ENCODE data around the gene S100A13. TPM values are rescaled to one million over a fixed set of nuclear protein-coding genes. Genes with fewer than 3 reads are reported as not detected.

The S100A13 gene
- total RNA-seq, 2 donors from 2014 or later, result 114 to 314 TPM

DNA sequence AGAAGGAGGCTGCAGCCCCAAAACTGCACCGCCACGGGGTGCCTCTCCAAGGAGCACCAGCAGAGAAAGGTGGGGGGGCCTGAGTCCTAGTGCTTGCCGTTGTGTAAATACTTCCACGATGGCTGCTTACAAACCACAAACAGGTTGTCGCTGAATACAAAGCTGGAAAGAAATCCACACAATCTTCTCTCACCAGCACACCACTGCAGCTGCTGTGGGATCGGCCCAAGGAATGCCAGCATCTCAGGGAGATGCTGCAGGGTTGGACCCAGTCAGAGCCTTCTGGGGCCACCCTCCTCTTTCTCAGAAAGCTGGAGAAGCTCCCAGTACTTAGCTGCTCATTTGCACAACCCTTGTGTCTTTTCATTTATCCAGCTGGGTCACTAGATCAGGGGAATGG, 8.1 kb downstream of the S100A13 start:
- H3K4me1 ChIP-seq, result peaks cover 0 to 33% of the 10 kb centered on the region in 2 donors
- DNase-seq (ENCODE audit: low spot score), result no peak
- no peaks in the 10 kb centered on the region for H3K9me3 ChIP-seq
- H3K27me3 ChIP-seq, result no peaks in the 10 kb centered on the region
- H3K4me3 ChIP-seq, result no peak overlapping the region
- TF ChIP-seq, protein P1, sequence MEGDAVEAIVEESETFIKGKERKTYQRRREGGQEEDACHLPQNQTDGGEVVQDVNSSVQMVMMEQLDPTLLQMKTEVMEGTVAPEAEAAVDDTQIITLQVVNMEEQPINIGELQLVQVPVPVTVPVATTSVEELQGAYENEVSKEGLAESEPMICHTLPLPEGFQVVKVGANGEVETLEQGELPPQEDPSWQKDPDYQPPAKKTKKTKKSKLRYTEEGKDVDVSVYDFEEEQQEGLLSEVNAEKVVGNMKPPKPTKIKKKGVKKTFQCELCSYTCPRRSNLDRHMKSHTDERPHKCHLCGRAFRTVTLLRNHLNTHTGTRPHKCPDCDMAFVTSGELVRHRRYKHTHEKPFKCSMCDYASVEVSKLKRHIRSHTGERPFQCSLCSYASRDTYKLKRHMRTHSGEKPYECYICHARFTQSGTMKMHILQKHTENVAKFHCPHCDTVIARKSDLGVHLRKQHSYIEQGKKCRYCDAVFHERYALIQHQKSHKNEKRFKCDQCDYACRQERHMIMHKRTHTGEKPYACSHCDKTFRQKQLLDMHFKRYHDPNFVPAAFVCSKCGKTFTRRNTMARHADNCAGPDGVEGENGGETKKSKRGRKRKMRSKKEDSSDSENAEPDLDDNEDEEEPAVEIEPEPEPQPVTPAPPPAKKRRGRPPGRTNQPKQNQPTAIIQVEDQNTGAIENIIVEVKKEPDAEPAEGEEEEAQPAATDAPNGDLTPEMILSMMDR (IDR thresholded peaks at IDR 0.05), result no peak
- peaks cover 41% of the 10 kb centered on the region for H3K36me3 ChIP-seq
- H3K27ac ChIP-seq, result no peak overlapping the region

DNA sequence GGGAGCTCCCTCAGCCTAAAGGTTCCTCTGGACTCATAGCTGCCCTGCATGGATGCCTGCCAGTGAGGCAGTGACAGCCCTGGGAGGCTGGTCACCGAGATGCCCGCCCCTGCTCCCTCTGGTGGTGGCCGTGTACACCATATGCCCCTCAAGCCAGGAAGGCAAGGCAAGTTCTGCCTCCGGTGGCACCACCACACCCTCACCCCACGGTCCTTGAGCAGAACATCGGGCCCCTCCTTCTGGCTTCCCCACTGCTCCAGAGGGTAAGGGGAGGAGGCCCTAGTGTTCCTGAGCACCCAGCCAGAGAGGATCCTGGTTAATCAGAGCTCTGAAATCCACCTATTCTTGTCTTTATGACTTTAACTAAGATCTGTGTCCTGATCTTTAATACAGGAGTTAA, 9.6 kb downstream of the S100A13 start:
- TF ChIP-seq, protein P1 (IDR thresholded peaks at IDR 0.05), result peak; percentile 67 to 78
- H3K27ac ChIP-seq, result peak overlapping the region; percentile 68 to 70
- DNase-seq (ENCODE audit: low spot score), result peak; percentile 92

DNA sequence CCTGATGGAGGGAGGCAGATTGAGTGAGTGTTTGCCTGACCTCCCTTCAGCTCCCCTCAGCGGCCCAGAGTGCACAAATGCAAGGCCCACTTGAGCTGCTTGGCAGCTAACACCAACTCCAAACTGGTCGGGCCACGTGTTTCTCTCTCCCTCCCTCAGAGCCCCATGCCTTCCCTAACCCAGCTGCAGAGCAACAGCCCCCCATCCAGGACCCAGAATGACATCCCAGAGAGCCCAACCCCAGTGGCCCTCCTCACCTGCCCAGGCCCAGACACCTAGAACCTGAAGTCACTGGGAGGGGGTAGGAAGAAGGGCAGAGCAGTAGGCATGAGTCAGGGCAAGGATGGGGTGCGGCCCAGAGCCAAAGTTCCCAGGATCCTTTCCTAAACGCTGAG, 10.4 kb downstream of the S100A13 start:
- H3K36me3 ChIP-seq, result peaks cover 23% of the 10 kb centered on the region
- H3K4me1 ChIP-seq, result peaks cover 0 to 34% of the 10 kb centered on the region in 2 donors
- TF ChIP-seq, protein P1 (IDR thresholded peaks at IDR 0.05), result no peak
- no peaks in the 10 kb centered on the region for H3K9me3 ChIP-seq
- no peaks in the 10 kb centered on the region for H3K27me3 ChIP-seq
- no peak overlapping the region for H3K4me3 ChIP-seq
- no peak for DNase-seq (ENCODE audit: low spot score)
- H3K27ac ChIP-seq, result peak overlapping the region; percentile 68 to 70

More for the DNA sequence above, 9.6 kb downstream of the S100A13 start:
- Histone ChIP-seq H3K27me3 (no peaks in the 10 kb centered on the region), H3K36me3 (peaks cover 30% of the 10 kb centered on the region), H3K4me1 (peaks cover 0 to 34% of the 10 kb centered on the region in 2 donors), H3K9me3 (no peaks in the 10 kb centered on the region), H3K4me3 (no peak overlapping the region)

DNA sequence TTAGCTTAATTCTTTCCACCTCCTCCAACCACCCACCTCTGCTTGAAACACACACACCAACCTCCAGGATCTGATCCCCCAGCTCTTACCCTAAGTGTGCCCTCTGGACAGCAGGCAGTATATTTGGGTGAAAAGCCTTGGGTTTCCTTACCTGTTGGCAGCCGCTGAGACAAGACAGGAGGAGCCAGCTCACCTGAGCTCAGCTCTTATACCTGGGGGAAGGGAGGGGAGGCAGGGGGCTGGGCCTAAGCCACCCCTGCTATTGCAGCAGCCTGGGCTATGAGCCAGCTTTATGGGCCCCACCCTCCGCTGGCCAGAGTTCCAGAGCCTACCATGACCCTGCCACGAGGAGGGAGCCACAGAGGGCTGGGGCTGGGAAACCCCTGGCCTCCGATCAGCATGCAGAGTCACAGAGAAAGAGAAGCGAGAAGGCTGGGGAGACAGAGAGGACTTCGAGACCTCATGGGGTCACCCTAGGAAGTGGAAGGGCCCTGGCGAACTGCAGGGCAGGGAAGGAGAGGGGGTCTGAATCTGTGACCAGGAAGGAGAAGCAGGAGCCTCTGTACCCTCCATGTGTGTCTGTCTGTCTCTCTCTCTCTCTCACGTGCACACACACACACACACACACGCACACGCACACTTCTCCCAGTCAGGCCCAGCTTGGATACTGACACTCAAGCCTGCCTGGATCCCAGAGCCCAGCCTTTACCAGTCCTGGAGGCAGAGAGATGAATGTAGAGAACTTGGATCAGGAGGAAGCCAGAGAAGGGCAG, 11.0 kb downstream of the S100A13 start, which contains the start of gene S100A14:
S100A14 (minus strand) TSS at position 182 of the 773 bp plus-strand sequence. CDS start 467 bp downstream, outside the sequence.
- peak within 1 kb of the TSS; percentile 68 to 70 for H3K27ac ChIP-seq
- no peak within 1 kb of the TSS for H3K4me3 ChIP-seq
- TF ChIP-seq, protein P1 (IDR thresholded peaks at IDR 0.05), result no peak
- no peak for DNase-seq (ENCODE audit: low spot score)
- no peaks in the 10 kb centered on the region for H3K27me3 ChIP-seq
- H3K4me1 ChIP-seq, result peaks cover 0 to 36% of the 10 kb centered on the region in 2 donors
- H3K36me3 ChIP-seq, result peaks cover 23% of the 10 kb centered on the region
- H3K9me3 ChIP-seq, result no peaks in the 10 kb centered on the region

DNA sequence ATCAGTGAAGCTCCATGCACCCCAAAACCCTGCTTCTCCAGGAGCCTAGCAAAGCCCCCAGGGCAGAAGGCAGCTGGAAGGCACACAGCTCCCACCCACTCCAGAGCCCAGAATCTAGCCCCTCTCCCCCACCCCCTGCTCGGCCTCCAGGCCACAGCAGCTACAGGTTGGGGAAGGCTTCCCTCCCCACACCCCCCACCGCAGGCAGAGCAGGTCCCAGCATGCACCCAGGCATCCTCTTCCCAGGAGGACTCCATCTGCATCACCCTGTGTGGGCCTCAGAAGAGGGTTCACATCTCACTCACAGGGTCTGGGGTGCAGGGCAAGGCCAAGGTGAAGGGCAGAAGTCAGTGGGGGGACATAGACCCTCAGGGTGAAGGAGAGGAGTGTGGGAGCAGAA, 11.9 kb downstream of the S100A13 start:
- TF ChIP-seq, protein P1 (IDR thresholded peaks at IDR 0.05), result no peak
- H3K27me3 ChIP-seq, result no peaks in the 10 kb centered on the region
- H3K4me1 ChIP-seq, result peaks cover 0 to 46% of the 10 kb centered on the region in 2 donors
- no peak overlapping the region for H3K4me3 ChIP-seq
- no peak for DNase-seq (ENCODE audit: low spot score)
- H3K36me3 ChIP-seq, result peaks cover 20% of the 10 kb centered on the region
- no peak overlapping the region for H3K27ac ChIP-seq
- H3K9me3 ChIP-seq, result no peaks in the 10 kb centered on the region

All from right atrium auricular region (tissue), 2 donors.